Anterior cingulate cortex (tissue), 58 donors: ENCODE results near the gene SF3B4.
"Not testable (repeated sequence)": the region's sequence is repeated elsewhere in the genome, so short reads cannot be mapped to it uniquely, and the experiment has no call there.

Experiments
- DNase-seq, 58 donors: peaks; one replicate each; lab custom pipeline; 2025; lab: John Stamatoyannopoulos, UW

Gene SF3B4

GRCh38 chr1:149927563-149928400 is at the start of gene SF3B4:
Gene SF3B4, minus strand, starts transcription at chr1:149927803. Its CDS starts 44 bp downstream, at chr1:149927759.
- DNase-seq: peak; percentile 58 to 98 (median 93)

- no peak for DNase-seq
Observed at GRCh38 chr1:149977345-149977744, 49.7 kb upstream of the SF3B4 start.

DNA sequence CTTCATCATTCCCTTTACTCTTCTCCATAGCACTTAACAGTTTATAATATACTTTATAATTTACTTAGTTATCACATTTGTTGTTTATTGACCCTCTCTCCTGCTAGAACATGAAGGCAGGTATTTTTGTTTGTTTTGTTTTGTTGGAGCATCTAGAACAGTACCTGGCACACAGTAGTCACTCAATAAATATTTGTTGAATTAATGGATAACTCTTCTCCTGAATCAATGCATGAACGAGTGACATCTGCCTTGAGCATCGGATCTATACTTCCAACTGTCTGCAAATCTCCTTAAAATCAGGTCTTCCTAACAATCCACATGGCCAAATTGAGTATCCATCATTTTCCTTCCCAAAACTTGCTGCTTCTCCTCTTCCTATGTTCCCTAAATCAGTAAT is 44.9 kb upstream of the SF3B4 start:
- DNase-seq: no peak

DNA sequence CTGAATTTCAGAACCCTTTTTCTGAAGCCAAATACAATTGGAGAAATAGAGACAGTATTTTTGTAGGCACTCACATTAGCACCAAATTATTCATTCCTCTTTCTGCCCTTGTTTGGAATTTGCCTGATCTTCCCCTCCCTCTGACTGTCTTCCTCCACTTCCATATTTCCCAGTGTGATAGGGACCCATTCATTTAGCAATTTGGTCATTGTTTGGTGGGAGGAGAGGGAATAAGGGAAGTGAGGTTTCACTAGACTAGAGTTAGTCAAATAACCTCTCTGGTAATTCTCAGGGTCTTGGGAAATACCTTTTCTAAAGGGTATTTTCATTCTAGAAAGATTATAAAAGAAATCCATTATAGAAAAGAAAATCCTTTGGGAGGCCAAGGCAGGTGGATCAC is 40.0 kb upstream of the SF3B4 start:
- no peak for DNase-seq

GRCh38 chr1:149967041-149967440 is 39.4 kb upstream of the SF3B4 start:
- DNase-seq: no peak

DNA sequence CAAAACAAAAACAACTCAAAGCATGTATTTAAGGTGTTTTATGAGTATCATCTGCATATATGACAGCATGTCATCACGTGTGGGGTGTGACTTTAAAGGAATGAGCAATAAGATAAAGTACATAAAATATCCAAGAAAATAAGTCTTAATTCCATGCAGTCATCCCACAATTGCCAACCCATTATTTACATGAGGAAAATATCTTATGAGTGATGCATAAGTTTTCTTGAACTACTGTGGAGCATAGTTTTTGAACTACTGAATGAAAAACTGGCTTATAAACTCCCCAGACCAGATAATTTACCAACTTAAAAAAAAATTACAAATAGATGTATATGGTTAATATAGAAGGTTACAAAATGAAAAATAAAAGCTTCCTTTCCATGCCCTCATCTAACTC is 38.8 kb upstream of the SF3B4 start:
- no peak for DNase-seq

GRCh38 chr1:149965440-149965839 is 37.8 kb upstream of the SF3B4 start:
- DNase-seq: no peak

GRCh38 chr1:149963358-149963757 is 35.8 kb upstream of the SF3B4 start:
- DNase-seq: no peak

DNA sequence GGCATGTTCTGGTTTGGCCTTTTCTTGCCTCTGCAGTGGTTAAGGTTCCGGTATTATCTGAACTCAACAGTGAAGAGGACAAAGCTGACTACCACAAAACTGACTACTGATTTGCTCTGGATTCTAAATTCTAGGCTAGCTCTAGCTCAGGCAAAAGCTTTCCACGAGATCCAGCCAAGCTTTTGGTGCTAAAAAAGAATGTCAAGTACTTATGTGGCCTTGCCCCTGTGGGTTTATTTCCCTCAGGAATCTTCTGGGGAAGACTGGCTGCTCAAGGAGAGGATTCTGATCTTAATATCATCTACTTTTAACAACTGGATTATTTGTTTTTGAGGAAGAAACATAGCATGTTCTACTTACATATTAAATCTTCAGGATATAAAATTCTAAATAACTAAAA is 35.1 kb upstream of the SF3B4 start:
- no peak for DNase-seq

DNA sequence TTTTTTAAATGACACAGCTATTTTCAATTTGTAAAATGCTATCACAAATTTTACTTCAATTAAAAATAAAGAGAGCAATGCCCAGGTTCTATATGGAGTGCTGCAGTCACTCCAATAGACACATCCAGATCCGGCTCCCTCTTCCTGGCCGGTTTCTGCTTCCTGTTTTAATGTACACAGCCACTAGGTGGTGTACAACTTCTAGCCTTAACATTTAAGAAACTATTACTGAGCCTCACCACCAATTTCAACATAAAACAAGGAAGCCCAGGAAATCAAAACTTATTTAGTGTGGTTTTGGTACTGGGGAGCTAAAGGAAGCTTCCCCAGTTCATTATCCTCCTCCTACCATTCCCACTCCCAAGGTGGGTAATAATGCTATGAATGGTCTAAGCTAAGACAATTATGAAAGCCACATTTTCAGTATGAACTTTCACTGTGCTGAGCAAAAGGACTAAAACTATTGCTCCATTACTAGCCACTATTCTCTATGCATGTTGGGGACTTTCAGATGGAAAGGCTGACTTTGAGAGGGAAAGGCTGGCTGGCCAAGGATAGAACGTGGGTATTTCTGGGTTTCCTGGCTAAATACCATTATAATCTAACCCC is 34.5 kb upstream of the SF3B4 start:
- peak in 37 of 58 donors; percentile 0 to 75 (median 22) for DNase-seq

- not testable (repeated sequence) for DNase-seq
Observed at GRCh38 chr1:149957548-149957947, 29.9 kb upstream of the SF3B4 start.

DNA sequence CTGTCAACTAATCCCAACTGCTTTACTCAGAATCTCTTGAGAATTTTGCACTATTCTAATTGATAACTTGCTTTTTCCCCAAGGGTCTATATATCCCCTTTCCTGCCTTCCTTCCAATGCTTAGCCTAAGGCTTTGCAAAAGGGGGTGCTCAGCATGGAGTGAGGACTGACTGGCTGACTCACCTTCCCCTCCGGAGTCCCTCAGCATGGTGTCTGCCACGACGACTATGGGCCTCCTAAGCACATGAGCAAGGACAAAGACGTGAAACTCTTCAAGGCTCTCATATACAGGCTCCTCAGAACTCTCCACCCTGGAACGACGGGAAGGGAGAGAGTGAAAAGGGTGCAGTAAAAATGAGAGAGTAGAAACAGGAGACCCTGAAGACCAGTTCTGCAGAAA is 22.3 kb upstream of the SF3B4 start:
- DNase-seq: no peak

DNA sequence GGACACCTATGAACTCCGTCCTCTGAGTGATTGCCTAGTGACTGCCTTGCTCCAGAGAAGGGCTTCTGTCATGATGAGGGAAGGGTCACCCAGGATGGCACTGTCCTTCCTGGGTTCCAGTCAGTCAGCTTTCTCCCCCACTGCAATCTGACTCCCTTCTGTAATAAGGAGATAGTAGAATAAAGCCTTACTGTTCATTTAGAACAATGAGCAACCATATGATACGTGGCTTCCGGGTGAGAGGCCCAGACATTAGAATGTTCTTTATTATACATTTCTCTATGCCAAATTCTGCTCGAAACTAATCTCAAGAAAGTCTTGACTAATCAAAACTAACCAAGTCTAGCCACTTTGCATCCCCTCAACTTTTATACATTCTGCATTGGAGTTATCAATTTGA is 17.6 kb upstream of the SF3B4 start:
- peak in 1 of 58 donors; percentile 12 for DNase-seq

DNA sequence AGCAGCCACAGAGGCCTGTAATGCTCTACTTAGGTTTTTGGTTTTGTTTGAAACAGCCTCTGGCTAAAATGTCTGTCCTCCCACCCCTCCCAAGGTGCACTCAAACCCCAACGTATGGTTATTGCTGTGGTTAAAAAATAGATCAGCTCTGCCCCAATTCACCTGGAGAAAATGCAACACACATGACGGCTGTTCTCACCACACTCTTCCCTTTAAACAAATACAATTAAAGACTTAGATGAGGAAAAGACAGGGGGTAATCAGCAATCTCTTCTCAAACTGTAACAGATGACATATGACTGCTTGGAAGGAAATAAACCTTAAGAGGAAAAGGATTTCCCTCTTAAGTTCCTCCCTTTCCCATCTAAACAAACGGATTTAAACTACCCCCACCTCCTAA is 15.3 kb upstream of the SF3B4 start:
- DNase-seq: no peak

DNA sequence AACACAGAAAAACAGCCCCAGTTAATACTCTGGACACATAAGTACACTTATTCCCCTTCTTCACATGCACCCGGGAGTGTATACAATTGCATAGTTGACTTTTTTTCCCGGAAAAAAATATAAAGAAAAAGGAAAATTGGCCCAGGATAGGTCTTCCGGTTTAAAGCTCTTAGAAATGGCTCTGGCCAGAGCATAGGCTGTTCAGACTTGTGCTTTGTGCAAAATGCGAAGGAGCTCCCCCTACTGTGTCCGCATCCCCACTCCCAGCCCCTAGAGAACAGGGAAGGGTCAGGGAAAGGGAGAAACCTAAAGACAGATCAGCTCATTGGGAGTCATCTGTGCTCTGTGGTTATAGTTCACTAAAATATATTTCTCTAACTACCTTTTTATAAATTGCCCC is 14.6 kb upstream of the SF3B4 start:
- DNase-seq: peak in 13 of 58 donors; percentile 7 to 32 (median 15)

DNA sequence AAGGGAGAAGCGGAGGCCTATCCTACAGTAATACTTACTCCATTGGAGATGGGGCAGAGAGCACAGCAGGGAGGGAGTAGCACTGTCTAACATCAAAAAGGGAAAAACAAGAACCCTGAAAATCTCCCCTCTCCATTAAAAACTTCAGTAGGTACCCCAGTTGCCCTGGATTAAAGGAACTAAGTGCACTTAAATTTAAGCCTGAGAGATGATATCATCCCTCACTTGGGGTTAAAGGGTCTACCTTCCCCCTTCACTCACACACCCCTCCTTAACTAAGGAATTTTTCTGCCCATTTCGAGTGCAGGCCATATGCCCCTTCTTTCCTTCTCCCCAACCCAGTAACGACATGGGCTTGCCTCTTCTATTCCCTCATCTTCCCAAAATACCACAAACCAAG is 12.8 kb upstream of the SF3B4 start:
- DNase-seq: no peak

- DNase-seq: not testable (repeated sequence)
Observed at GRCh38 chr1:149938668-149939003, 11.0 kb upstream of the SF3B4 start.

DNA sequence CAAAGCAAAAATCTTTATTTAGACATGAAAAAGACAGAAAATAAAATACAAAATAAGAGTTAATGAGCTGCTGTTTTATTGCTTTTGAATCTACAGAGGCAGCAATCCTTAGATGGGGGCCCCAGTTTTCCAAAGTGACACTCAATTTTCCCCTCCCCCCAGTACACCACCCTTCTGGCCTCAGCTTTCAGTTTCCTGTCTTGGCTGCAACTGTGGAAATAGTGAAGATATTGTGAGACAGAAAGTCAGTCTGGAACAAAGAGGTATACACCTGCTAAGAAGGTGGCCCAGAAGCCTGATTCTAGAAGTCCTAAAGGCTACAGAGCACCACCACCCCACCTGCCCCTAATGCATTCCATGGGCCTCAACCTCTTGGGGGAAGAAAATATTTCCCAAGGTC is 10.2 kb upstream of the SF3B4 start:
- no peak for DNase-seq

DNA sequence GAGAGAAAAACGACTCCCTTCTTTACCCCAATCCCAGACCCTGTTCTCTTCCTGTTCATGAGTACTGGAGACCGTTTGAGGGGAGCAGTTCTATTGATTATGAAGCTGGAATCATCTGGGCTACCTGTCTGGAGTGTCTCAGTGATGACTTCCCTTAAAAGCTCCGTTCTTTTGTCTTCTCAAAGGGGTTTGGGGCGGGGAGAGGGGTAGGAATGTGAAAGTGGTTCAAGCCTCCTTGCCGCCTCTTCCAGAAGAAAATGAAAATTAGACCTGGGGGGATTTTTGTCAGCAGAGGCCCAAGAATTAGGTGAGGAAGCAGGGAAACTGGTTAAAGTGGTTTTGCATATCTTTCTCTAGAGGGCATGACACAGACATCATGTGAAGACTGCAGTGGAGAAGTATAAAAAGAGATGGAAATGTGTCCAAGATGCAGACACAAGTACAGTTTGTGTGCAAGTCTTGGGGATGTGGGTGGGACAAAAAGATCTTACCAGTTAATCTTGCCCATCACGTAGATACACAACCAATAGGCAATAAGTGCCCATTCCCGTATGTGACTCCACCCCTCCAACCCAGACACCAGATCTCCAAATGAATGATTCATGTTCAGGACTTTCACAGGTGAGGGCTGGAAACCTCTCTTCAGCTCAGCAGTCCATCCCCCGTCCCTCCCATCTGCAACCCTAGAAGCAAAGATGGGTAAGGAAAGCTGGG is 9.5 kb upstream of the SF3B4 start:
- DNase-seq: peak in 25 of 58 donors; percentile 10 to 71 (median 24)

DNA sequence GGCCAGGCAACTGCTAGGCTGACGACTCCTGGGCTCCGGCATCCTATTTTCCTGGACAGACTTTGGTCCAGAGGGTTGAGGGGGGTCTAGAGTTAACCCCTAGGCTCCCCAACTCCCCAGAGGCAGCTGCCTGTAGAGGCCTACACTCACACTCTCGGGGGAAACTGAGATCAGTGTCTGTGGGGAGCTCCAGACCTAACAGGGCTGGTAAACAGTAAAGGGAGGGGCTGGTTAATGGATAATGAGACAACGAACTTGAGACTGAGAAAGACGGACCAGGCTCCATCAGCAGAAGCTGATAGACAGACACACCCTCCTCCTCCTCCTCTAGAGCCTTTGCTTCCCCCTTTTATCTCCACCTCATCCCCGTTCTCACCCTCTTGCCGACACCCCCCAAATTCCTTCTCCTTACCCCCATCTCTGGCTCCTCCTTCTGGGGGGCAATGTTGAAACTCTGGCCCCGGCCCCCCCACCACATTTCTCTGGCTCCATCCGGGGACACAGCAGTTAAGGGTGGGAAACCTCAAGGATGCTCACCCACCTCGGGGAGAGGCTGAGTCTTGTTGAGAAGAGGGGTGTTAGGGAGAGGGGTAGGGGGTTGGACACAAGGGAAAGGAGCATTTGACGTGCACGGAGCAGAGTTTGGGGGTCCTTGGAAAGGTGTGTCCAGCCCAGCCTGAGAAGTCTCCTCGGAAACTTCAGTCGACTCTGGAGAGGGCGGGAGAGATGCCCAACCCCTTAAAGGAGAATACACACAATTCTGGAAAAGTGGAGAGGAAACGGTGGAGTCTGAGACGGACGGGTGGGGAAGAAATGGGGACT is 8.8 kb upstream of the SF3B4 start, which contains the start of gene MTMR11:
Gene MTMR11, minus strand, starts transcription at position 710 of the 822 bp plus-strand sequence. Its CDS starts 232 bp downstream, at position 478.
- DNase-seq: peak in 17 of 58 donors; percentile 3 to 64 (median 23)
